Naive thymus-derived CD8-positive, alpha-beta T cell (primary cell): ENCODE measurements around the gene MMP14. TPM values are rescaled to one million over a fixed set of nuclear protein-coding genes. Genes with fewer than 3 reads are reported as not detected.

Source experiments
- ATAC-seq, 2 donors: fragments of 150-1000 bp; cut with Tn5 transposase in 1 of 2; sonication (Bioruptor Pico), chemical (Tn5 transposase) in 1 of 2; 1 replicate in 1 of 2; 2 replicates in 1 of 2; pipeline ENCODE4 v1.10.0; 2021; ENCODE audit warnings: mild to moderate bottlenecking in 2 of 2, moderate library complexity in 2 of 2
- POLR2A ChIA-PET: fragments of 350-600 bp; sonication (Branson Sonifier 250); formaldehyde crosslinking; loops from one replicate; lab custom pipeline; 2021; ENCODE audit warnings: antibody characterized with exemption; lab: Charles Lee
- DNase-seq, 10 donors: peaks; one replicate each; pipeline versions ENCODE4 v3.0.0 to v3.0.0-alpha.2; 2020 to 2022
- H3K27ac Mint-ChIP-seq, 10 donors: one replicate each; pipeline ENCODE4 v1.8.0; 2020 to 2022; ENCODE audit warnings: mild to moderate bottlenecking in 10 of 10, mixed read lengths in 10 of 10, moderate library complexity in 4 of 10, inconsistent platforms in 1 of 10
- H3K27me3 Mint-ChIP-seq, 5 donors: one replicate each; pipeline ENCODE4 v1.8.0; 2021 to 2022; ENCODE audit warnings: mixed read lengths in 5 of 5
- H3K36me3 Mint-ChIP-seq, 3 donors: one replicate each; pipeline ENCODE4 v1.8.0; 2020 to 2022; ENCODE audit warnings: mixed read lengths in 3 of 3, mild to moderate bottlenecking in 2 of 3, inconsistent platforms in 1 of 3
- H3K4me1 Mint-ChIP-seq, 4 donors: one replicate each; pipeline ENCODE4 v1.8.0; 2021 to 2022; ENCODE audit warnings: mixed read lengths in 4 of 4
- H3K4me3 Mint-ChIP-seq, 10 donors: one replicate each; pipeline ENCODE4 v1.8.0; 2020 to 2022; ENCODE audit warnings: mild to moderate bottlenecking in 10 of 10, mixed read lengths in 10 of 10, moderate library complexity in 6 of 10, inconsistent platforms in 1 of 10
- H3K9me3 Mint-ChIP-seq, 9 donors: one replicate each; pipeline ENCODE4 v1.8.0; 2020 to 2022; ENCODE audit warnings: mixed read lengths in 9 of 9, mild to moderate bottlenecking in 3 of 9, inconsistent platforms in 1 of 9, moderate library complexity in 1 of 9
- polyA plus RNA-seq, 3 donors: library from polyadenylated mRNA; unstranded; fragments of 300-500 nt; fragmentation: Illumina TruSeq; gene quantifications; one replicate each; pipeline ENCODE4 v1.2.3, GENCODE V29; 2021
- total RNA-seq, 8 experiments: library from RNA in 2 of 8; stranded (reverse) in 2 of 8; gene quantifications; one replicate each; pipeline ENCODE4 v1.2.3 and lab custom pipeline; 2021 to 2026

Gene MMP14
- total and polyA plus RNA-seq, 5 experiments from 2014 or later = 2.5 to 3.3 TPM; not detected in 3

DNA sequence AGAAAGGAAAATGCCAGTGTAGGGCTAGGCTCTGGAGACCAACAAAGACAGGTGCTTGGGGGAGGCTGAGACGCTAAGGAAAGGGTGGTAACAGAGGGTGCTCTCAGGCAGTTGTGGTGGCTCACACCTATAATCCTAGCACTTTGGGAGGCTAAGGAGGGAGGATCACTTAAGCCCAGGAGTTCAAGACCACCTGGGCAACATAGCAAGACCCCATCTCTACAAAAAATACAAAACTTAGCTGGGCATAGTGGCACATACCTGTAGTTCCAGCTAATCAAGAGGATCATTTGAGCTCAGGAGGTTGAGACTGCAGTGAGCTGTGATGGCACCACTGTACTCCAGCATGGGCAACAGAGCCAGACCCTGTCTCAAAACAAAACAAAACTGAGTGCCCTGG, 59.0 kb downstream of the MMP14 start:
- H3K9me3 Mint-ChIP-seq = no peaks in the 10 kb centered on the region
- H3K27ac Mint-ChIP-seq = peak overlapping the region in 1 of 10 donors; percentile 29
- H3K4me3 Mint-ChIP-seq = no peak overlapping the region
- no peaks in the 10 kb centered on the region for H3K27me3 Mint-ChIP-seq
- H3K4me1 Mint-ChIP-seq = peaks cover 5 to 8% (median 7%) of the 10 kb centered on the region in 4 donors
- H3K36me3 Mint-ChIP-seq = peaks cover 0 to 15% (median 0%) of the 10 kb centered on the region in 3 donors
- POLR2A ChIA-PET = interaction anchor here (0.7 to 1.3 kb wide), 3 partner anchors 13 to 23 kb away, joined by 3 to 6 read pairs (median 5); partner anchors contain the start of gene RBM23
- no peak for DNase-seq
- ATAC-seq = no peak

DNA sequence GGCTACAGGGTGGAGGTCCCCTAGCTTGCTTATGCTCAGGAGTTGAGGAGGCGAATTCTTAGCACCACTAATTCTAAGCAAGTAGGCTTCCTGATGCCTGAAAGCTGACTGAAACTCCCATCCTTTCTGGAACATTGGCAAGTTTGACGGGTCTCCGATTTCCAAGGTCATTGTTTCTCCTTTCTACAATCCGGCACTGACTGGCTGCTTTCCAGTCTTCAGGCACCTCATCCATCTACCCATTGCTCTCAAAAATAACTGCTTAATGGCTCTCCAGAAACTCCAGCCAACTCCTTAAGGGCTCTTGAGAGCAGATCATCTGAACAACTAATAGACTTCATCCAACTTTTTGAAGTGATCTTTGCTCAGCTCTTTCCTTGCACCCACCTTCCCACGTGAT, 60.0 kb downstream of the MMP14 start:
- peak overlapping the region in 4 of 10 donors; percentile 42 to 84 (median 55) for H3K27ac Mint-ChIP-seq
- no peaks in the 10 kb centered on the region for H3K9me3 Mint-ChIP-seq
- peaks cover 6 to 11% (median 7%) of the 10 kb centered on the region in 4 donors for H3K4me1 Mint-ChIP-seq
- H3K27me3 Mint-ChIP-seq = no peaks in the 10 kb centered on the region
- no peak overlapping the region for H3K4me3 Mint-ChIP-seq
- DNase-seq = no peak
- POLR2A ChIA-PET = interaction anchor here (0.6 to 1.1 kb wide), 2 partner anchors 22 to 868 kb away, joined by 3 to 6 read pairs; partner anchors contain the start of gene RBM23
- H3K36me3 Mint-ChIP-seq = peaks cover 0 to 21% (median 7%) of the 10 kb centered on the region in 3 donors
- ATAC-seq = no peak

DNA sequence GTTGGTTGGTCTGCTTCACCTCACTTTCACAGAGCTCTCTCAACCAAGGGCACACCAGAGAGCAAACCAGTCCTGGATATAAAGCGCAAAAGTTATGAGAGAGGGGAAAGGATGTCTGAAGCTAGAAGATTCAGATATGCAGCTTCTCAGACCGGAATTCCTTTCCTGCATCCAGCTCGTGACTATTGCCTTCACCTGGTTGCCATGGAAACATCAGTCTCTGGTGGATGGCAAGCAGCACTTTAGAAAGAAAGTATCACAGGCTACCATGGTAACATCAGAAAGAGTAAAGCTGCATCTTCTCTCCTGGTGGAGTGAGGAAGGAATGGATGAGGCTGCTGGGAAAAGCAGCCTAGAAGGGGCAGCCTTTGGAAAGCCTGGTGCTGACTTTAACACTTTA, 60.4 kb downstream of the MMP14 start:
- H3K27me3 Mint-ChIP-seq = no peaks in the 10 kb centered on the region
- no peaks in the 10 kb centered on the region for H3K9me3 Mint-ChIP-seq
- peaks cover 6 to 11% (median 7%) of the 10 kb centered on the region in 4 donors for H3K4me1 Mint-ChIP-seq
- H3K36me3 Mint-ChIP-seq = peaks cover 0 to 26% (median 8%) of the 10 kb centered on the region in 3 donors
- POLR2A ChIA-PET = interaction anchor here (0.6 to 1.1 kb wide), 4 partner anchors 12 to 869 kb away, joined by 3 to 6 read pairs (median 5); partner anchors contain the start of gene RBM23
- no peak overlapping the region for H3K4me3 Mint-ChIP-seq
- no peak for ATAC-seq
- H3K27ac Mint-ChIP-seq = peak overlapping the region in 4 of 10 donors; percentile 42 to 84 (median 55)
- DNase-seq = no peak

DNA sequence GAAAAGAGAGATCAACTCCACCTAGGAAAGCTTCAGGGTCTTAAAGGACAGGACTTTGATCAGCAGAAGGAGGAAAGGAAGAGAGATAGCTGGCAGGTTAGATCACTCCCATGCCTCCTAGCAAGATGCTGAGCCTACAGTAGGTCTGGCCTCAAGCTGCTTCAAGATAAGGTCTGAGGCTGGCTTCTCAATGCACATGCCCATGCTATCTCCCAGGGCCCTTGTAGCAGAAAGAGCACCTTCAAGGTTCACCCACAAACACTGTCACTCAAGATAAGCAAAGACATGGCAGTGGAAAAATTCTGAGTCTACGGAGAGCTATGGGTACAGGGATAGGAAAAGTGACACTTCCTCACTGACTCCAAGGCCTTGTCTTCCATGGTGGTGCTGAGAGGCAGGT, 61.0 kb downstream of the MMP14 start:
- H3K9me3 Mint-ChIP-seq = no peaks in the 10 kb centered on the region
- H3K4me3 Mint-ChIP-seq = no peak overlapping the region
- DNase-seq = no peak
- no peak for ATAC-seq
- POLR2A ChIA-PET = interaction anchor here (0.6 to 0.7 kb wide), 2 partner anchors 13 to 42 kb away, joined by 4 to 6 read pairs; no protein-coding TSS in a partner anchor
- H3K4me1 Mint-ChIP-seq = peaks cover 6 to 11% (median 7%) of the 10 kb centered on the region in 4 donors
- H3K27me3 Mint-ChIP-seq = no peaks in the 10 kb centered on the region
- H3K27ac Mint-ChIP-seq = peak overlapping the region in 5 of 10 donors; percentile 28 to 90 (median 60)
- peaks cover 0 to 29% (median 8%) of the 10 kb centered on the region in 3 donors for H3K36me3 Mint-ChIP-seq

Other genes with a start within 250 kb of the MMP14 start
- 100 to 1,000 TPM; 120 to 122 TPM for gene DAD1, start 247.4 kb upstream of the MMP14 start, total RNA-seq
- 100 to 1,000 TPM; 610 to 660 (median 642) TPM for gene DAD1, start 247.4 kb upstream of the MMP14 start, polyA plus RNA-seq
- gene ABHD4, start 238.3 kb upstream of the MMP14 start, total RNA-seq = 10 to 100 TPM; 22.2 to 22.6 TPM
- 10 to 100 TPM in 2 of 3 donors, 1 to 10 TPM in 1; 8.7 to 11.9 (median 11.1) TPM for gene ABHD4, start 238.3 kb upstream of the MMP14 start, polyA plus RNA-seq
- gene OR6J1, start 192.2 kb upstream of the MMP14 start, total RNA-seq = not detected
- not detected for gene OR6J1, start 192.2 kb upstream of the MMP14 start, polyA plus RNA-seq
- gene OXA1L, start 69.9 kb upstream of the MMP14 start, total RNA-seq = 100 to 1,000 TPM; 159 to 166 TPM
- 10 to 100 TPM; 56.3 to 67.4 (median 57.1) TPM for gene OXA1L, start 69.9 kb upstream of the MMP14 start, polyA plus RNA-seq
- 1 to 10 TPM; 2.6 to 3.5 TPM for gene SLC7A7, start 21.1 kb upstream of the MMP14 start, total RNA-seq
- under 1 TPM; 0.13 to 0.46 (median 0.26) TPM for gene SLC7A7, start 21.1 kb upstream of the MMP14 start, polyA plus RNA-seq
- 10 to 100 TPM; 69.9 to 75.3 TPM for gene MRPL52, start 6.7 kb upstream of the MMP14 start, total RNA-seq
- gene MRPL52, start 6.7 kb upstream of the MMP14 start, polyA plus RNA-seq = 100 to 1,000 TPM; 120 to 155 (median 148) TPM
- 10 to 100 TPM; 70.5 to 72.6 TPM for gene LRP10, start 35.2 kb downstream of the MMP14 start, total RNA-seq
- 10 to 100 TPM; 49.4 to 67.5 (median 52.2) TPM for gene LRP10, start 35.2 kb downstream of the MMP14 start, polyA plus RNA-seq
- gene REM2, start 46.6 kb downstream of the MMP14 start, total RNA-seq = 1 to 10 TPM; 4.8 to 5.7 TPM
- gene REM2, start 46.6 kb downstream of the MMP14 start, polyA plus RNA-seq = under 1 TPM; 0.15 to 0.72 (median 0.29) TPM
- 100 to 1,000 TPM; 143 to 148 TPM for gene RBM23, start 82.6 kb downstream of the MMP14 start, total RNA-seq
- gene RBM23, start 82.6 kb downstream of the MMP14 start, polyA plus RNA-seq = 10 to 100 TPM; 42.2 to 62.8 (median 59.6) TPM
- gene PRMT5, start 92.8 kb downstream of the MMP14 start, total RNA-seq = 10 to 100 TPM; 37.7 to 38.8 TPM
- gene PRMT5, start 92.8 kb downstream of the MMP14 start, polyA plus RNA-seq = 10 to 100 TPM; 42.4 to 67.3 (median 62.2) TPM
- gene HAUS4, start 120.5 kb downstream of the MMP14 start, total RNA-seq = 10 to 100 TPM; 24.4 to 26.7 TPM
- 10 to 100 TPM; 27.1 to 31.7 (median 29.8) TPM for gene HAUS4, start 120.5 kb downstream of the MMP14 start, polyA plus RNA-seq
- 1 to 10 TPM; 1.5 to 1.9 TPM for gene AJUBA, start 146.0 kb downstream of the MMP14 start, total RNA-seq
- 1 to 10 TPM in 1 of 3 donors, under 1 TPM in 2; 0.05 to 1.2 (median 0.45) TPM for gene AJUBA, start 146.0 kb downstream of the MMP14 start, polyA plus RNA-seq
- 10 to 100 TPM; 16.8 to 17.3 TPM for gene C14orf93, start 173.6 kb downstream of the MMP14 start, total RNA-seq
- 10 to 100 TPM in 1 of 3 donors, 1 to 10 TPM in 2; 5.6 to 10.9 (median 7.5) TPM for gene C14orf93, start 173.6 kb downstream of the MMP14 start, polyA plus RNA-seq
- gene PSMB5, start 198.3 kb downstream of the MMP14 start, total RNA-seq = 10 to 100 TPM; 30.2 to 35.8 TPM
- gene PSMB5, start 198.3 kb downstream of the MMP14 start, polyA plus RNA-seq = 10 to 100 TPM; 33.2 to 49.7 (median 37.9) TPM
- gene PSMB11, start 205.6 kb downstream of the MMP14 start, total RNA-seq = under 1 TPM; 0.23 to 0.36 TPM
- under 1 TPM in 1 of 3 donors, not detected in 2; 0.12 TPM for gene PSMB11, start 205.6 kb downstream of the MMP14 start, polyA plus RNA-seq
- gene CDH24, start 220.9 kb downstream of the MMP14 start, total RNA-seq = 1 to 10 TPM in 1 of 2 experiments, under 1 TPM in 1; 0.96 to 1.2 TPM
- gene CDH24, start 220.9 kb downstream of the MMP14 start, polyA plus RNA-seq = under 1 TPM; 0.06 to 0.31 (median 0.09) TPM